GM13977 (cell line): ENCODE results near the gene PRRG4.
A peak's percentile ranks its signal among the peaks of the same experiment; 100 is the strongest.
"Not testable (repeated sequence)": the region's sequence is repeated elsewhere in the genome, so short reads cannot be mapped to it uniquely, and the experiment has no call there.

ENCODE experiments used
- DNase-seq: peaks from one replicate; pipeline ENCODE4 v3.0.0; 2012; ENCODE audit warnings: low spot score
- in situ Hi-C: fragments of 300-500 bp; cut with MboI; formaldehyde crosslinking; loops from one replicate; pipeline ENCODE4 v1.12.0; 2022; ENCODE audit warnings: low sequenced_read_pairs, low pct_unique_long_range_greater_than_20kb, mixed read lengths, inconsistent platforms; ENCODE audit not compliant: unreplicated experiment
- TF ChIP-seq, protein P1 (sequence below): IDR thresholded peaks from 2 replicates; pipeline ENCODE4 v1.5.1; 2012; ENCODE audit warnings: mild to moderate bottlenecking, control low read depth; ENCODE audit not compliant: insufficient read depth; ENCODE audit errors: extremely low read depth, missing control alignments

PRRG4 gene

GRCh38 chr11:32855601-32856000 is 25.9 kb downstream of the PRRG4 start:
- no peak for DNase-seq
- in situ Hi-C loops: no loop called here
- TF ChIP-seq, protein P1, sequence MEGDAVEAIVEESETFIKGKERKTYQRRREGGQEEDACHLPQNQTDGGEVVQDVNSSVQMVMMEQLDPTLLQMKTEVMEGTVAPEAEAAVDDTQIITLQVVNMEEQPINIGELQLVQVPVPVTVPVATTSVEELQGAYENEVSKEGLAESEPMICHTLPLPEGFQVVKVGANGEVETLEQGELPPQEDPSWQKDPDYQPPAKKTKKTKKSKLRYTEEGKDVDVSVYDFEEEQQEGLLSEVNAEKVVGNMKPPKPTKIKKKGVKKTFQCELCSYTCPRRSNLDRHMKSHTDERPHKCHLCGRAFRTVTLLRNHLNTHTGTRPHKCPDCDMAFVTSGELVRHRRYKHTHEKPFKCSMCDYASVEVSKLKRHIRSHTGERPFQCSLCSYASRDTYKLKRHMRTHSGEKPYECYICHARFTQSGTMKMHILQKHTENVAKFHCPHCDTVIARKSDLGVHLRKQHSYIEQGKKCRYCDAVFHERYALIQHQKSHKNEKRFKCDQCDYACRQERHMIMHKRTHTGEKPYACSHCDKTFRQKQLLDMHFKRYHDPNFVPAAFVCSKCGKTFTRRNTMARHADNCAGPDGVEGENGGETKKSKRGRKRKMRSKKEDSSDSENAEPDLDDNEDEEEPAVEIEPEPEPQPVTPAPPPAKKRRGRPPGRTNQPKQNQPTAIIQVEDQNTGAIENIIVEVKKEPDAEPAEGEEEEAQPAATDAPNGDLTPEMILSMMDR: no peak

DNA sequence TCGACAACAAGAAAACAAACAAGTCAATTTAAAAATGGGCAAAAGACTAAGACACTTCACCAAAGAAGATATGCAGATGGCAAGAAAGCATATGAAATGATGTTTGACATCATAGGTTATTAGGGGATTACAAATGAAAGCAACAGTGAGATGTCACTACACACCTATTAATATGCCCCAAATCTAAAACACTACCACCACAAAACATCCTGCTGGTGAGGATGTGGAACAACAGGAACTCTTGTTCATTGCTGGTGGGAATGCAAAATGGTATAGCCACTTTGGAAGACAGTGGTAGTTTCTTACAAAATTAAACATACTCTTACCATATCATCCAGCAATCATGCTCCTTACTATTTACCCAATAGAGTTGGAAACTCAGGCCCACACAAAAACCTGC is 29.0 kb downstream of the PRRG4 start:
- TF ChIP-seq, protein P1: no peak
- no peak for DNase-seq
- in situ Hi-C loops: no loop called here

- TF ChIP-seq, protein P1: no peak
- in situ Hi-C loops: no loop called here
- DNase-seq: no peak
Measured at GRCh38 chr11:32861850-32862577, 32.3 kb downstream of the PRRG4 start.

GRCh38 chr11:32864555-32864954 is 34.8 kb downstream of the PRRG4 start:
- TF ChIP-seq, protein P1: no peak
- in situ Hi-C loops: no loop called here
- DNase-seq: no peak

DNA sequence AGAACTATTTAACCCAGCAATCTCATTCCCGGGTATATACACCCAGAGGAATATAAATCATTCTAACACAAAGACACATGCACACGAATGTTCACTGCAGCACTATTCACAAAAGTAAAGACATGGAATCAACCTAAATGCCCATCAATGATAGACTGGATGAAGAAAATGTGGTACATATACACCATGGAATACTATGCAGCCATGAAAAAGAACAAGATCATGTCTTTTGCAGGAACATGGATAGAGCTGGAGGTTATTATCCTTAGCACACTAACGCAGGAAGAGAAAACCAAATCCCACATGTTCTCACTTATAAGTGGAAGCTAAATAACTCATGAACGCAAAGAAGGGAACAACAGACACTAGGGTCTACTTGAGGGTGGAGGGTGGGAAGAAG is 39.0 kb downstream of the PRRG4 start:
- in situ Hi-C loops, DNase-seq: not testable (repeated sequence)

DNA sequence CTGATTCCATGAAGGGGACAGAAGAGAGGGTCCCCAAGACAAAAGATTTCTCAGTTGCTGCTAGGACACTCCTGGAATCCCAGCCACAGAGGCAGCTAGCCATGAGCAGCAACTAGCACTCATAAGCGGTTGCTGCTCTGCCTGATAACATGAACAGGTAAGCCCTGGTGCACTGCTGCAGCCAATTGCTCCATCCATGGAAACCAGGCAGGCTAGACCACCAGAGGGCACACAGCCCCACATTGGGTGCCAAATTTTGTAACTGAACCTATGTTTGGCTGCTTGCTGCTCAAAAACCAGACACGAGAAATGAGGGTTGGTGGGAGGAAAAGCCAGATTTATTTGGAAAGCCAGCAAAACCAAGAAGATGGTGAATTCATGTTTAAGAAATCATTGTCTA is 40.9 kb downstream of the PRRG4 start:
- TF ChIP-seq, protein P1: peak; percentile 29
- in situ Hi-C loops: no loop called here

DNA sequence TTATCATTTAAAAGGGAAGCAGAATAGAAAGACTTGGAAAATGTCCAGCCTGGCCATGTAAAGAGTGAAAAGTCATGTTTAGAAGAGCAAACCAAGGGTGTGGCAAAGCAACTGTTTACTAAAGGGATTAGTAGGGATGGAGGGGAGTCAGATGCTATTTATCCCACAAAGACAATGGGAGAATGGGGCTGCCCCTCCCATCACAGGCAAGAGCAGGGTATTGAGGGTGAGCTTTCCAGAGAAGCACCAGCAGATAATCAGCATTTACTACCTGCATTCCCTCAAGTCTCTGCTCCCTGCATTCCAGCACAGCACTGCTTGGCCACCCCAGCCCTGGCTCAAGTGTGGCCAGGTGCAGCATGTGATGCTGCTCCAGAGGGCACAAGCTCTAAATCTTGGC is 44.4 kb downstream of the PRRG4 start:
- TF ChIP-seq, protein P1: no peak
- in situ Hi-C loops: no loop called here
- DNase-seq: no peak

More for the DNA sequence above, 40.9 kb downstream of the PRRG4 start:
- no peak for DNase-seq
